Nephron progenitor cell (in vitro differentiated cells): ENCODE results near the gene AKAP10.
"Not testable (repeated sequence)": the region's sequence is repeated elsewhere in the genome, so short reads cannot be mapped to it uniquely, and the experiment has no call there.

ENCODE experiments used
- DNase-seq: peaks from one replicate; pipeline ENCODE4 v3.0.0; 2021
- H3K27ac Mint-ChIP-seq: 2 replicates; pipeline ENCODE4 v1.8.0; 2021; ENCODE audit warnings: mild to moderate bottlenecking, moderate library complexity, mixed read lengths
- H3K27me3 Mint-ChIP-seq: 2 replicates; pipeline ENCODE4 v1.8.0; 2021; ENCODE audit warnings: mild to moderate bottlenecking, low read depth, mixed read lengths; ENCODE audit not compliant: poor library complexity
- H3K36me3 Mint-ChIP-seq: 2 replicates; pipeline ENCODE4 v1.8.0; 2021; ENCODE audit warnings: low read depth, mixed read lengths
- H3K4me1 Mint-ChIP-seq: 2 replicates; pipeline ENCODE4 v1.8.0; 2021; ENCODE audit warnings: mixed read lengths
- H3K4me3 Mint-ChIP-seq: 2 replicates; pipeline ENCODE4 v1.8.0; 2021; ENCODE audit warnings: mild to moderate bottlenecking, moderate library complexity, mixed read lengths
- H3K9me3 Mint-ChIP-seq: 2 replicates; pipeline ENCODE4 v1.8.0; 2021; ENCODE audit warnings: mild to moderate bottlenecking, moderate library complexity, mixed read lengths
- CTCF ChIP-seq: fragments of 200-600 bp; sonication (generic); IDR thresholded peaks from 2 replicates; pipeline ENCODE4 v1.5.0; 2021; ENCODE audit warnings: antibody characterized with exemption

AKAP10 gene

GRCh38 chr17:19977293-19978208 is at the start of gene AKAP10:
Gene AKAP10 (minus strand): TSS chr17:19977828. CDS start chr17:19977679, 149 bp downstream.
- Mint-ChIP-seq H3K27ac (peak within 1 kb of the TSS; percentile 96), H3K36me3 (peaks cover 35% of the 10 kb centered on the region), H3K9me3 (peaks cover 13% of the 10 kb centered on the region), H3K4me1 (peaks cover 28% of the 10 kb centered on the region), H3K4me3 (peak within 1 kb of the TSS; percentile 92), H3K27me3 (peaks cover 9% of the 10 kb centered on the region)
- no peak for TF ChIP-seq CTCF
- peak; percentile 93 for DNase-seq

- TF ChIP-seq CTCF: no peak
- Mint-ChIP-seq H3K4me1 (no peaks in the 10 kb centered on the region), H3K27me3 (peaks cover 15% of the 10 kb centered on the region), H3K4me3 (no peak overlapping the region), H3K27ac (no peak overlapping the region), H3K36me3 (no peaks in the 10 kb centered on the region), H3K9me3 (no peaks in the 10 kb centered on the region)
- DNase-seq: no peak
Observed at GRCh38 chr17:20026960-20027359, 49.3 kb upstream of the AKAP10 start.

- Mint-ChIP-seq H3K27ac (no peak overlapping the region), H3K4me3 (no peak overlapping the region), H3K27me3 (peaks cover 9% of the 10 kb centered on the region), H3K36me3 (no peaks in the 10 kb centered on the region), H3K4me1 (no peaks in the 10 kb centered on the region), H3K9me3 (peaks cover 2% of the 10 kb centered on the region)
- DNase-seq: no peak
- no peak for TF ChIP-seq CTCF
Observed at GRCh38 chr17:20022701-20023100, 45.1 kb upstream of the AKAP10 start.

- H3K27ac Mint-ChIP-seq, H3K4me3 Mint-ChIP-seq, DNase-seq, H3K36me3 Mint-ChIP-seq, H3K4me1 Mint-ChIP-seq: not testable (repeated sequence)
- H3K27me3 Mint-ChIP-seq: peaks cover 26% of the 10 kb centered on the region
- H3K9me3 Mint-ChIP-seq: peaks cover 26% of the 10 kb centered on the region
Observed at GRCh38 chr17:20016475-20016992, 38.9 kb upstream of the AKAP10 start.

GRCh38 chr17:20012017-20012536 is 34.4 kb upstream of the AKAP10 start:
- no peaks in the 10 kb centered on the region for H3K36me3 Mint-ChIP-seq
- no peak for DNase-seq

More at GRCh38 chr17:20012017-20012536, 34.4 kb upstream of the AKAP10 start:
- TF ChIP-seq CTCF: no peak
- no peak overlapping the region for H3K4me3 Mint-ChIP-seq
- H3K27me3 Mint-ChIP-seq: peaks cover 54% of the 10 kb centered on the region
- no peak overlapping the region for H3K27ac Mint-ChIP-seq
- H3K9me3 Mint-ChIP-seq: peaks cover 18% of the 10 kb centered on the region
- H3K4me1 Mint-ChIP-seq: no peaks in the 10 kb centered on the region
